ENCODE results near the gene TPP1.

The TPP1 gene

DNA sequence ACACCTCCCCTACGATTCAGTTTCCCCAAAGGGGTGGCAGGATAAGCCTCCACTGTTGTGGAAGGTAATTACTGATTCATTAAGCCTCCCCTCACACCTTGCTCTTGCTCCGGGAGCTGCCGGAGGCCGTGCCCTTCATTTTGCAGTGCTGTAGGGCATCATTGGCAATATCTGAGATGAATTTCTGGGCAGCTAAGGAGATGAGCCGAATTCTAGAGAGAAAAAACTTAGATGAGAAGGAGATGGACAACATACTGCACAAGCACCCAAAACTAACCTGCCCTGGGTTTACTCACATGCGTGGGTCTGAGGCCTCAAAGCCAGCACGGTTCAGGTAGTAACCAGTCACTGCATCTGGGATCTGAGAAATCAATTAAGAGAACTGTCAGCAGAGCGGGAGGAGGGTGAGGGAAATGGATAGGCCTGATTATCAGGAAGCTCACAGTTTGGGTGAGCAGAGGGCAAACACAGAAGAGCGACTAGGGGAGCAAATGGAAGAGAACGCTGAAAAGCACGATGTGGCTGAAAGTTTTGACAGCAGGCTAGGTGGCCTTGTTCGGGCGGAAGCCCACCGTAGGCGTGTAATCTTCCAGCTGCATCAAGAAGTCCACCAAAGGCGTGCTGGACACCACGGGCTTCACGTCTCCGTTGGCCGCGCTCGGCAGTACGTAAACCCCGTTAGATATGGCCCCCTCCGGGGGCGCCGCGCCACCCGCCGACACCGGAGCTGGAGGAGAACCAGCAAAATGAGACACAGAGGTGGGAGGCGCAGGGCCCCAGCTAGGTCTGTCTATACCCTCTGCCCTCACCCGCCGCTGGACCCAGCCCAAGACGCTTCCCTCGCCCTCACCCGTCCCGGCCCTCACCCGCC lies 7.9 kb downstream of the TPP1 start:
- peak; percentile 53 for DNase-seq (ENCODE audit: low spot score)

DNA sequence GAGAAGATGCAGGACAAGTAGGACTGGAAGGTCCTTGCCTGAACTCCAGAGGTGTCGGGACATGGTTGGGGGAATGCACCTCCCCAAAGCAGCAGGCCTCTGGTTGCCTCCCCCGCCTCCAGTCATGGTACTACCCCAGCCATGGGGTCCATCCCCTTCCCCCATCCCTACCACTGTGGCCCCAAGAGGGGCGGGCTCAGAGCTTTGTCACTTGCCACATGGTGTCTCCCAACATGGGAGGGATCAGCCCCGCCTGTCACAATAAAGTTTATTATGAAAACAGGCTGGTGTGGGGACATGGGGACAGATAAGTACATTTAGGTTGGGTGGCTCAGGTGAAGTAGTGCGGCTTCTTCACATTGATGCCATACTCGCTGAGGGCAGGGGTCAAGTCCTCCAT lies 8.6 kb downstream of the TPP1 start:
- DNase-seq (ENCODE audit: low spot score): no peak

DNA sequence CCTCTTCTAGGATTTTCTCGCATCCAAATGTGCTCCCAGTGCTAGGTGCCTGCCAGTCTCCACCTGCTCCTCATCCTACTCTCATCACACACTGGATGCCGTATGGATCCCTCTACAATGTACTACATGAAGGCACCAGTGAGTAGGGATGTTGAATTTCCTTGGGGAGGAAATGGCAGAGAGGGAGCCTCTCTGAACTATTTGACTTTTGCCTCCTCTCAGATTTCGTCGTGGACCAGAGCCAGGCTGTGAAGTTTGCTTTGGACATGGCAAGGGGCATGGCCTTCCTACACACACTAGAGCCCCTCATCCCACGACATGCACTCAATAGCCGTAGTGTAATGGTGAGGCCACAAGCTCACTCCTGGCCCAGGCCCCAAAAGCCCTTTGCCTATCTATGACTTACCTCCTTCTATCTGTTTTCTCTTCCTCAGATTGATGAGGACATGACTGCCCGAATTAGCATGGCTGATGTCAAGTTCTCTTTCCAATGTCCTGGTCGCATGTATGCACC lies 9.7 kb downstream of the TPP1 start:
- no peak for DNase-seq (ENCODE audit: low spot score)

DNA sequence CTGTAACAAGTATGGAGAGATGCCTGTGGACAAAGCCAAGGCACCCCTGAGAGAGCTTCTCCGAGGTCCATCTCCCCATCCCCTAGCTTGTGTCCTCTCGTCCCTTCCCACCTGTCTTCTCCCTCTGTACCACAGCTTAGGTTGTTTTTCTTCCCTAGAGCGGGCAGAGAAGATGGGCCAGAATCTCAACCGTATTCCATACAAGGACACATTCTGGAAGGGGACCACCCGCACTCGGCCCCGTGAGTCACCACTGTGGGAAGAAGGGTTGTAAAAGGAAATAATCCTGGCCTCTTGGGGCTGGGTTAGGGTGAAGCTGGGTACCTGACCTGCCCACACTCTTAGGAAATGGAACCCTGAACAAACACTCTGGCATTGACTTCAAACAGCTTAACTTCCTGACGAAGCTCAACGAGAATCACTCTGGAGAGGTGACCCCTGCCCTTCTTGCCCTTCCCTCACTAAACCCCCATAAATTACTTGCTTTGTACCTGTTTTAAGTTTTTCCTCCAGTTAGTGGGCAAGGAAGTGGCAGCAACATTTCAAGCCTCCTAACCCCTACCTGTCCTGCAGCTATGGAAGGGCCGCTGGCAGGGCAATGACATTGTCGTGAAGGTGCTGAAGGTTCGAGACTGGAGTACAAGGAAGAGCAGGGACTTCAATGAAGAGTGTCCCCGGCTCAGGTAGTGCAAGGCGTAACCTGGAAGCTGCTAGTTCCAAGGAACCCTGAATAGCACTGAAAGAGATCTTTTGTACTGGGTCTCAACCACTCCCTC lies 10.3 kb downstream of the TPP1 start:
- DNase-seq (ENCODE audit: low spot score): no peak

DNA sequence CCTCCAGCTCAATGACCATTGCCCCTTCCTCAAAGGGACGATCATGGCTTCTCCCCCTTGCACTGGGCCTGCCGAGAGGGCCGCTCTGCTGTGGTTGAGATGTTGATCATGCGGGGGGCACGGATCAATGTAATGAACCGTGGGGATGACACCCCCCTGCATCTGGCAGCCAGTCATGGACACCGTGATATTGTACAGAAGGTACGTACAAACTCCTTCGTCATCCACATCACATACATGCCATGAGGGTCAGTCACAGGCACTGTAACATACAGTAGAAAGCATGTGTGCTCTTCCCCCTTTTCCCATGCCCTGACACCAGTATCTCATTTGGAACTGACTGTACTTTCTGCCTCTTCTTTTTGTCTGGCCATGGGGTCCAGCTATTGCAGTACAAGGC lies 11.2 kb downstream of the TPP1 start:
- no peak for DNase-seq (ENCODE audit: low spot score)

DNA sequence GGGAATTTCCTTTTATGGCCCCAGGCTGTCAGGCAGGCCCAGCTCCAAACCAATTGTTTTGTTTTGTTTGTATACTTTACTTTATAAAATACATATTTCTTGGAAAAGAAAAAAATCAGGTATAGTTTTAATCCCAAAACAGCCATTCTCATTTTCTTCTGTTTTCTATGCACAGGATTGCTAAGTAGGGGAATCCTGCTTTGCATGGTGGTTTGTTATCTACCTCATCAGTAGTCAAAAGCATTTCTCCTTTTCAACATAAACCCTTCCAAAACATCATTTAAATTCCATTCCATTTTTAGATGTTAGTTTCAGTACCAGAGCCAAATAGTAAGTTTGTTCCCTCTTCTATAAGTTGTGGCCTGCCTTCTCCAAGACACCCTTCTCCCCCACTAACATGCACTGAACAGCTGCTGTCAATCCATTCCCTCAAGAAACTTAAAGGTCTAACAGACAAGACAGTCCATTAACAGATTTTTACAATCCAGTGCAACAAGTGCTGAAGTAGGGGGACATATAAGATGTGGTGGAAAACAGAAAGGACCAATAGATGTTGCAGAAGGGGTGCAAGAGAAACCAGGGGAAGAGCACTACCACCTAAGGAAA lies 11.9 kb downstream of the TPP1 start:
- DNase-seq (ENCODE audit: low spot score): no peak

DNA sequence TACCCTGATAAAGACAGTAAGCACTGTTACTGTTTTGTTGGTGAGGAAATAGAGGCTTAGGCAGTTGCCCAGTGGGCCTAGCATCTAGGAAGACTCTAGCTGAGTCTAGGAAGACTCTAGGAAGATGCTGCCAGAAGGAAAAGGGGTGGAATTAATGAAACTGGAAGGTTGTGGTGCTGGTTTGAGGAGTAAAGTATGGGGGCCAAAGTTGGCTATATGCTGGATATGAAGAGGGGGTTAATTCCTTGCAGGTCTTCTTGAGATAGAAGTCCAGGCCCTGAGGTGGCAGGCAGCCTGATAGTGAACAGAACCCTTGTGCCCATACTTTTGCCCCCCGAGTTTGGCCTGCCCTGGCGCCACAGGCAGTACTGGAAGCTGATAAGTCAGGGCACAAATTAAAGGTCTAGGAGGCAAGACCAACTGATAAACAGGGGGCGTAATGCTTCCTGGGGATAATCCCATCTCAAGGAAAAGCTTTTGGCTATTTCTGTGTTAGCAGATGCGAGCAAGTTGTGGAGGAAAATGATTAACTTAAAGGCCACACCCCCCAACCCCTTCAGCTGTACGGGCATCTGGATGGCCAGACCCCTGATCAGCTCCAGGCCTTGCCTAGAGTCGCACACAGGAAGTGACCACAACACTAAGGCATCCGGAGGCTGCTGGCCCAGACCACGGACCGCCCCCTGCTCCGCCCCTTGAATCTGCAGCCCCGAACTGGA lies 12.6 kb downstream of the TPP1 start:
- DNase-seq (ENCODE audit: low spot score): no peak

DNA sequence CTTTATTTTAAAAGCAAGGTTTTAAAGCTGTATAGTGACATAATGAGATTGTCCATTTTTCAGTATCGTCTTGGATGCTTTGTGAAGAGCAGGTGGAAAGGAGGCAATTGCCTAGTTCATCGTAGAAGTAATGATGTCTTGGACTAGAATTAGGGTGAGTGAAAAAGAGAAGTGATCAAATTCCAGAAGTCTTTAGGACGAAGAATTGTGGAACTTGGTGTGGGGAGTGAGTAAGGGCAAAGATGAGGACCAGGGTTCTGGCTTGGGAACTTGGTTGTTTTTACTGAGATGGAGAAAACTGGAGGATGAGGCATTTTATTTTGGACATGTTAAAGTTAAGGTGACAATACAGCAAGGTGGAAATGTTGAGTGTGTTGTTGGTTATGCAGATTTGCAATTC lies 14.4 kb downstream of the TPP1 start:
- DNase-seq (ENCODE audit: low spot score): no peak

DNA sequence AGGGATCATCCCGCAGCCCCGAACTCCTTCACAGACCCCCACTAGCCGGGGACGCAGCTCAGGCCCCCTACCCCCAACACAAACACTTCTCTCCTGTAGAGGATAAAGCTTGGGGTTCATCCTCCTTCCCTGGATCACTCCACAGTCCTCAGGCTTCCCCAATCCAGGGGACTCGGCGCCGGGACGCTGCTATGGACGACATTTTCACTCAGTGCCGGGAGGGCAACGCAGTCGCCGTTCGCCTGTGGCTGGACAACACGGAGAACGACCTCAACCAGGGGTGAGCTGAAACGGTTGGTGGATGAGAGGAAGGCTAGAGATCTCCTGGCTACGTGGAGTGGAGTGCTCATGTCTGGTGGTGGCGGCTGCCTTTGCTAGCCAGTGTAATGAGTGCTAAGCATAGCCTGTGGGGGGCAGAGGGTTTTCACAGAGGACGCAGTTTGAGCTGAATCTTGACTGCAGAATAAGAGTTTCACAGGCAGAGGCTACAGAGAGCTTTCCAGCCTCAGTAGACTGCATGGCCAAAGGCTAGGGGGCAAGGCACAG lies 15.1 kb downstream of the TPP1 start:
- DNase-seq (ENCODE audit: low spot score): peak; percentile 77

DNA sequence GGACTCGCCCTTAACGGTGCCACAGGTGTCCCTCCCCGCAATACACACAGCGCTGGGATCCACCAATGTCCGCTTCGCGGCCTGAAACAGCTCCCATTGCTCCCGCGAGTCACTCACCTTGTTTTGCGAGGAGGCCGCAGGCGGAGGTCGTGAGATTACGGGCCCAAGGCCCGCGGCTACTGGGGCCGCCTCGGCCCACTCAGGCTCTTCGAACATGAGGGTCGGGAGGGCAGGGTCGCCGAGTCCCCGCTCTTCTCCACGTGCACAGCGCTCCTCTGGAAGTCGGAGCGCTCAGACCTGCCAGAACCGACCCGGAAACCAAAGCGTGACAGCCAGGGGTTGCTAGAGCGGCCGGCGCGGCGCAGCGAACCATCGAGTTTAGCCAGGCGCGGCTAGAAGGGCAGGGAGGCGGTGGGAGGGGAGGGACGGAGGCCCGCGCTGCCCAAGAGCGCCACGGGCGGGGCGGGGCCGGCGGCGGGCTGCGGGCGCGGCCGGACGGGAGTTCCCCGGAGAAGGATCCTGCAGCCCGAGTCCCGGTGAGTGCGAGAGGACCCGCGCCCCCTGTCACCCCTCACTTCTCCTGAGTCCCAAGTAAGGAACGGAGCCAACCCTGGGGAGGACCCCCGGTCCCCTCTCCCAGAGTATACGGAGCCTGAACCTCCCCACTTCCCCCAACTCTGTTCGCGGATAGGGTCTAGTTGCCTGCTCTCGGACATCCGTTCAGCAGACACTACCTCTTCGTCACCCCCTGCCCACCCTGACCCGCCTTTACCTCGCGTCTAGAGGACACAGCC lies 15.7 kb downstream of the TPP1 start, which contains the start of the genes ILK and RRP8:
Gene ILK (plus strand): TSS at position 488 of the 794 bp plus-strand sequence. CDS start 498 bp downstream, outside the sequence.
Gene RRP8 (minus strand): TSS at position 330 of the 794 bp plus-strand sequence. CDS start 114 bp downstream, at position 216.
- peak; percentile 90 for DNase-seq (ENCODE audit: low spot score)

DNA sequence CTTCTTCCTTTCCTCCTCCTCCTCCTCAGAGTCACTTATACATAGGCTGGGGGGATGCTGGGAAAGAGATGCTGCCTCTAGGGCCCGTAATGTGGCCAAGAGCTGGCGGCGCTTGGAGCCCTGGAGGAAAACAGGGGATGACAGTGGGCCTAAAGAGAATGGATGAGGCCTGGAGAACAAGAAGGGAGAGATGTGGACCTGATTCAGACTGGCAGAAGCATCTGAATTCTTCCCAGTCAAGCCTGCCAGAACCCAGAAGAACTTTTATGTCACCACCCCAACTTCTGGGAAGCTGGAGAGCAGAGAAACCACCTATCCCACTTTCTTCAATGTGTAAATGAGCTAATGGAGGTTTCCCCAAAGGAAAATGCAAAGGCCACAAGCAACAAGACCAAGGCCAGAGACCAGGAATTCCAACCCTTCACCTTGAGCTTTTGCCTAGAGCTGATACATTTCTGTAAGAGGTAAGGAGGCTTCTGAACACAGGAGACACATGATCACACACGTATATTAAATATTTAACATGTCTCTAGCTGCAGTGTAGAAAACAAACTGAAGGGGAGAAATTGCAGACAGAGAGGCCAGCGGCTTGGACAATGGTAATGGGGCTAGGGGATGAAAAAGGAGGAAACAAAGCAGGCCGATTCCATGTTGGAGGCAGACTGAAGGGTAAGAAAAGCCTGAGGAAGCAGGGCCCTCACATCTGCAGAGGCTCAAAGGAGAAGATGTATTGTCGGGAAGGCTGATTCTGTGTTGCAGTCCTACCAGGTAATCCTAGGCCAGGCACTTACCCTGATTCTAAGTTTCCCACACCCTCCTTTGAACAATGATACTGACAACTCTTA lies 16.9 kb downstream of the TPP1 start:
- no peak for DNase-seq (ENCODE audit: low spot score)

DNA sequence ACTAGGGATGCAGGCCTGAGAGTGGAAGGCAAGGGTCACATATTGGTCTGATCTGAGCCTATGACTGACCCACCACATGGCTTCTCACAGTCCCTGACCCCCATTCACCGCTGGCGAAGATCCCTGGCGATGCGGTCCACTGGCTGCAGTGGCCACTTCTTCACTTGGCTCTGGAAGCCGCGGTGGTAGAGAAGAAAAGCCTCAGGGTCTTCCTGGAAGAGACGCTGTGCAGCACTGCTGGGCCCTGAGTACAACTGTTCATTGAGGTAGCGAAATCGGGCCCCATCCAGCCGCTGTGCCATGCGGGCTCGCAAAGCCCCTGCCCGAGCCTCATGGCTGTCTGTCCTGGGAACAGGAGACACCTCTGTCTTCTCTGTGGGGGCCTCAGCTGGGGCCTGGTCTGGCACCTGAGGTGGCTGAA lies 18.2 kb downstream of the TPP1 start:
- no peak for DNase-seq (ENCODE audit: low spot score)

DNA sequence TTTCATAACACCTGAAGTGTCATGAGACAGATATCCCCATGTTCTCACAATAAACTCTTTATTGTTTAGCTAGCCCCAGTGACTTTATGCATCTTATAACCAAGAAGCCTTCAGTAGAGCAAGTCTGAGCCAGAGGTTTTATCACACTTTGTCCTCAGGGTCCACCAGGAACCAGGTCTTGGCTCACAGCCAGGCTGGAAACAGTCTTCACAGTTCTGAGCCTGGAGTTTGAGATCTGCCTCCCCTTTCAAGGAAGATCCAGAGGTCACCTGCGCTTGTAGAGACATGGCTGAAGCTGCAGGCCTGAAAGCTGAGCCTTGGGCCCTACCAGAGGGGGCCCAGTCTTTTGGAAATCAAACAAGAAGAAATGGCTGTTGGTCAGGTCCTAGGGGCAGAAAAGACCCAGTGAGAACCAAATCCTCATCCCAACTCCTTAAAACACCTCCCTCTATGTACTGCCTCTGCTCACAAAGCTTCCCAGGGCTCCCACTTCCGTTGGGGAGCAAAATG lies 19.3 kb downstream of the TPP1 start:
- DNase-seq (ENCODE audit: low spot score): no peak

DNA sequence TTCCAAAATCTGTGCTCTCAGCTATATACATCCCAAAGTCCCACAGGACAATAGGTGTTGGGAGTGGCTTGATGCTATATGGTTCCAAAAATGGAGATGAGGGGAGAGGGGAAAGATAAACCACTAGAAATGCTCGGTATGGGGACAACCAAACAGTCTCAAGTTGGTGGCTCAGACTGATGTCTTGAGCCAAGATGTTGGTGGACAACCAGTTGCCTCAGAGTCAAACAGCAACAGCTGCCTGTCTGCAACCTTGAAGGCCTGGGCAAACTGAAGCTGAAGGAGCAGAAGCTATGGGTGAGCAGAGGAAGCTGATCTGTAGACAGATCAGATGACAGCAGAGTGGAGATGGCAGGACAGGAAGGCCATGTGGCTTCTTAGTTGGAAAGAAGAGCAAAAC lies 19.8 kb downstream of the TPP1 start:
- DNase-seq (ENCODE audit: low spot score): no peak

DNA sequence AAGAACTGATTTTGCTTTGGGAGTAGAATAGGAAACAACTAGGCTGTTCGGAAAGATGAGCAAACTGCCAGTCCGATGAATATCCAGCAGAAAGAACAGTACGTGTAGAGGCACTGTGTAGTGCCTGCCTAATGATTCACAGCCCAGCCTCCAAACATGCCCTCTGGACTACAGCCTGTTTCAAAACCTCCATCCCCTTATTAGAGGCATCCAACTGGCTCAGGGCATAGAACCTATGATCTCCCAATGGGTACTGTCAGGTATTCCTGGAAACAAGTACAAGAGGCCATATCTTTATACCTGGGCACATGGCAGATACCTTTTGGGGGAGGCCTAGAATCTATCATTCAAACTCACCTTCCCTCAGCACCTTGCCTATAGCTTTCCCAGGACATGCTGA lies 20.7 kb downstream of the TPP1 start:
- no peak for DNase-seq (ENCODE audit: low spot score)

DNA sequence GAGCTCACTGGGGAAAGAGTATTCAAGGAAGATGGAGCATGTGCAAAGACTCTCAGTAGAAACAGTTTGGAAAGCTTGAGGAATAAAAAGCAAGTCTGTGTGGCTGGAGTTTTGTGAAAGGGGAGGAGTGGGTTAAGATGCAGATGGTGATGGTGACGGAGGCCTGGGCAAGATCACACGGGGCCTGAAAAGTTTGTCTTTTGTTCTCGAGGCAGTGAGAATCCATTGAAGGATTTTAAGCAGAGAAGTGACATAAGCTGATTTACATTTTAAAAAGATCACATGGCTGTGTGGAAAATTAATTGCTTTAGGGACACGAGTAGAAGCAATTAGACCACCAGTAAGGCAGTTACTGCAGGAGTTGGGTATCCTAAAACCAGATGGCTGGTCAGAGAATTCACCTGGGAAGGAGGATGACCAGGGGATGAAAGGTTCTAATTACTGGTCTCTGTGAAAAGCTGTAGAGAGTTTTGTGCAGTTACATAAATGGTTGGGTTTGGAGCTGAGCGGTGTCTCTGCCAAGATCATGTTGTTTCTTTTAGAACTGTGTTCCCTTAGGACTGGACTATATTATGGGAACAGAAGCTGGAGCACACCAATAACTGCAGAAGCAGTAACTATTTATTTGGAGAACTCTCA lies 22.9 kb downstream of the TPP1 start:
- DNase-seq (ENCODE audit: low spot score): no peak

DNA sequence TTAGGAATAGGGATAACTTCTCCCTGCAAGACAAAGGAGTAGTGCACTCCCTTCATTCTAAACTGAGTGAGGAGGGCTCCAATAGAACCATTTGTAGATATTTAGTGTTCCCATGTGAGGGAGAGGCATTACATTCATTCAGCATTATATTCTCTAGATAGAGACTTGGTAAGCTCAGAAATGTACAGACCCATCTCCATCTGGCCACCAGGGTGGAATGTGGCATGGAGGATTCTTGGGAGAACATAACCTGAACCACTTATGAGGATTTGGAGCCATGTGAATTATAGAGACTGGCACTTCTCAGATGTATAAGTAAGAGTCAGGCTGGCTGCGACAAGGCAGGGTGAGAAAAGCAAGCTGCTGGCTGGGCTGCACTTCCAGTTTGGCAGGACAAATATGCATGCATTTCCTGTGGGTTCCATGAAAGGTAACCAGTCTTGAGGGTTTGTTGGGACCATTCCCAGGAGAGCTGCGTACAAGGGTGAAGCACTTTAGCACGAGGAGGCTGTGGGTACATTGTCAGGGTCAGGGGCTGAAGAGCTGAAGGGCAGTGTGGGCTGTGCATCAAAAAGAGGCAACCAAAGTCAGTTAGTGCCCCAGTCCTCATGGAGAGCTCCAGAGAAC lies 25.0 kb downstream of the TPP1 start:
- no peak for DNase-seq (ENCODE audit: low spot score)

DNA sequence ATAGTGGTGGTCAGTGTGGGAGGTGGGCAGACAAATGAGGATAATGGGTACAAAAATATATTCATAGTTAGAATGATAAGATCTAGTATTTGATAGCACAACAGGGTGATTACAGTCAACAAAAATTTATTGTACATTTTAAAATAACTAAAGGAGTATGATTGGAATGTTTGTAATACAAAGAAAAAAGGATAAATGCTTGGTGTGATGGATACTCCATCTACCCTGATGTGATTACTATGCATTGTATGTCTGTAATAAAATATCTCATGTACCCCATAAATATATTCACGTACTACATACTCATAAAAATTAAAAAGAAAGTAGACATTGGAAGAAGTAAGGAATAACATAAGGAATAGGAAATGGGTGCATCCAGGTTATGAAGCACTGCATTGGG lies 31.2 kb downstream of the TPP1 start:
- no peak for DNase-seq (ENCODE audit: low spot score)

Data from hematopoietic multipotent progenitor cell treated with erythropoietin and hydrocortisone succinate and interleukin-3 and kit ligand, for 17 days (in vitro differentiated cells).